ENCODE measurements around the gene MXD4. TPM values are rescaled to one million over a fixed set of nuclear protein-coding genes. Genes with fewer than 3 reads are reported as not detected.

The MXD4 gene
- 15.4 to 22.0 TPM (median 20.9 TPM) in 5 replicates for total RNA-seq (2022; extraction: Qiagen RNA extraction)

GRCh38 chr4:2261853-2262144 lies at the start of gene MXD4:
TSS of gene MXD4 (minus strand) at chr4:2262109. CDS start at chr4:2261980, 129 bp downstream.

GRCh38 chr4:2241410-2242353 lies 20.2 kb downstream of the MXD4 start, which contains the start of the genes HAUS3 and POLN:
TSS of gene HAUS3 (minus strand) at chr4:2242121. CDS start at chr4:2240946, 1,175 bp downstream.
TSS of gene POLN (minus strand) at chr4:2242121. CDS start at chr4:2229231, 12,890 bp downstream.

Other genes with a start within 250 kb of the MXD4 start
- 8.6 to 14.7 TPM (median 13.8 TPM) in 5 replicates for gene NAT8L, start 202.8 kb downstream of the MXD4 start, total RNA-seq (2022; extraction: Qiagen RNA extraction)
- 6.6 to 8.0 TPM (median 7.4 TPM) in 5 replicates for gene HAUS3, start 20.0 kb downstream of the MXD4 start, total RNA-seq (2022; extraction: Qiagen RNA extraction)
- 0.33 to 1.8 TPM (median 0.64 TPM) in 5 replicates for gene POLN, start 20.0 kb downstream of the MXD4 start, total RNA-seq (2022; extraction: Qiagen RNA extraction)
- 2.4 to 3.2 TPM (median 2.5 TPM) in 5 replicates for gene ZFYVE28, start 156.5 kb upstream of the MXD4 start, total RNA-seq (2022; extraction: Qiagen RNA extraction)
- 0.08 to 0.22 TPM (median 0.22 TPM) in 3 of 5 replicates, not detected in the others for gene CFAP99, start 156.8 kb upstream of the MXD4 start, total RNA-seq (2022; extraction: Qiagen RNA extraction)
- 59.8 to 75.0 TPM (median 62.0 TPM) in 5 replicates for gene RNF4, start 207.0 kb upstream of the MXD4 start, total RNA-seq (2022; extraction: Qiagen RNA extraction)